NB4 (cell line): Measurements from ENCODE around the gene HAGHL.
A peak's percentile ranks its signal among the peaks of the same experiment; 100 is the strongest.

Source experiments
- CTCF ChIP-seq: IDR thresholded peaks from one replicate; pipeline ENCODE4 v1.5.1; 2012; ENCODE audit warnings: low read depth, low read length
- MAX ChIP-seq: IDR thresholded peaks from 2 replicates; pipeline ENCODE4 v1.6.1; 2011; ENCODE audit warnings: low read depth, low read length
- POLR2A ChIP-seq: IDR thresholded peaks from 2 replicates; pipeline ENCODE4 v1.6.1; 2011; ENCODE audit warnings: mild to moderate bottlenecking; ENCODE audit not compliant: insufficient read length; ENCODE audit errors: extremely low read depth

- TF ChIP-seq CTCF = no peak
- TF ChIP-seq POLR2A = peak; percentile 74
- peak; percentile 86 for TF ChIP-seq MAX
Observed at GRCh38 chr16:720990-721764, 5.7 kb upstream of the HAGHL start, which contains the start of gene ANTKMT.
